ENCODE results near the gene TAF8.

DNA sequence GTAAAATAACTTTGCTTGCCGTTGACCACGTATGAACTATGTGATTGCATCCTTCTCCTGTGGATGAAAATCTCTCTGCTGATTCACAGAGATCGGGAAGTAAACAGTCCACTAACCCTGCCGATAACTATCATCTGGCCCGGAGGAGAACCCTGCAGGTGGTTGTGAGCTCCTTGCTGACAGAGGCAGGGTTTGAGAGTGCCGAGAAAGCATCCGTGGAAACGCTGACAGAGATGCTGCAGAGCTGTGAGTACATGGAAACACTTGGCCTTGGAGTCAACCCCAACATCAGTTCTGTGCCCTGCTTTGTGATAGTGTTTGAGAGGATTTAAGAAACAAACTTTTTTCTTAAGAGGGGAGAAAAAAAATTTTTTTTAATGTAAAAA, 937 bp downstream of the TAF8 start:
- TF ChIP-seq, protein P1, sequence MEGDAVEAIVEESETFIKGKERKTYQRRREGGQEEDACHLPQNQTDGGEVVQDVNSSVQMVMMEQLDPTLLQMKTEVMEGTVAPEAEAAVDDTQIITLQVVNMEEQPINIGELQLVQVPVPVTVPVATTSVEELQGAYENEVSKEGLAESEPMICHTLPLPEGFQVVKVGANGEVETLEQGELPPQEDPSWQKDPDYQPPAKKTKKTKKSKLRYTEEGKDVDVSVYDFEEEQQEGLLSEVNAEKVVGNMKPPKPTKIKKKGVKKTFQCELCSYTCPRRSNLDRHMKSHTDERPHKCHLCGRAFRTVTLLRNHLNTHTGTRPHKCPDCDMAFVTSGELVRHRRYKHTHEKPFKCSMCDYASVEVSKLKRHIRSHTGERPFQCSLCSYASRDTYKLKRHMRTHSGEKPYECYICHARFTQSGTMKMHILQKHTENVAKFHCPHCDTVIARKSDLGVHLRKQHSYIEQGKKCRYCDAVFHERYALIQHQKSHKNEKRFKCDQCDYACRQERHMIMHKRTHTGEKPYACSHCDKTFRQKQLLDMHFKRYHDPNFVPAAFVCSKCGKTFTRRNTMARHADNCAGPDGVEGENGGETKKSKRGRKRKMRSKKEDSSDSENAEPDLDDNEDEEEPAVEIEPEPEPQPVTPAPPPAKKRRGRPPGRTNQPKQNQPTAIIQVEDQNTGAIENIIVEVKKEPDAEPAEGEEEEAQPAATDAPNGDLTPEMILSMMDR (IDR thresholded peaks at IDR 0.05) = no peak
- TF ChIP-seq POLR2A (IDR thresholded peaks at IDR 0.05) = no peak
